AML-193 (cell line): ENCODE data around the gene RBPMS2.

Experiments used
- DNase-seq, 2 experiments: peaks; one replicate each; lab custom pipeline; 2025; lab: John Stamatoyannopoulos, UW

The RBPMS2 gene

GRCh38 chr15:64720188-64720587 is 55.2 kb downstream of the RBPMS2 start:
- DNase-seq: no peak

GRCh38 chr15:64717735-64718495 is 57.5 kb downstream of the RBPMS2 start:
- DNase-seq: no peak

- no peak for DNase-seq
Measured at GRCh38 chr15:64717130-64717529, 58.3 kb downstream of the RBPMS2 start.

- no peak for DNase-seq
Measured at GRCh38 chr15:64716452-64716851, 58.9 kb downstream of the RBPMS2 start.

GRCh38 chr15:64713592-64713991 is 61.8 kb downstream of the RBPMS2 start:
- no peak for DNase-seq

- DNase-seq: no peak
Measured at GRCh38 chr15:64712353-64712752, 63.0 kb downstream of the RBPMS2 start.

GRCh38 chr15:64710676-64711428 is 64.5 kb downstream of the RBPMS2 start:
- no peak for DNase-seq

- DNase-seq: no peak
Measured at GRCh38 chr15:64706011-64706911, 69.1 kb downstream of the RBPMS2 start.

GRCh38 chr15:64705006-64705405 is 70.4 kb downstream of the RBPMS2 start:
- no peak for DNase-seq

- no peak for DNase-seq
Measured at GRCh38 chr15:64703632-64703959, 71.8 kb downstream of the RBPMS2 start.

- DNase-seq: peak; percentile 70 to 75
Measured at GRCh38 chr15:64702816-64703631, 72.4 kb downstream of the RBPMS2 start.

- no peak for DNase-seq
Measured at GRCh38 chr15:64701482-64702184, 73.8 kb downstream of the RBPMS2 start.

- no peak for DNase-seq
Measured at GRCh38 chr15:64701051-64701450, 74.3 kb downstream of the RBPMS2 start.

GRCh38 chr15:64699751-64700388 is 75.5 kb downstream of the RBPMS2 start:
- no peak for DNase-seq

GRCh38 chr15:64698823-64699222 is 76.6 kb downstream of the RBPMS2 start:
- no peak for DNase-seq

- no peak for DNase-seq
Measured at GRCh38 chr15:64697911-64698369, 77.4 kb downstream of the RBPMS2 start.

GRCh38 chr15:64696481-64696880 is 78.9 kb downstream of the RBPMS2 start:
- DNase-seq: no peak

- DNase-seq: peak; percentile 61 to 65
Measured at GRCh38 chr15:64695561-64695992, 79.8 kb downstream of the RBPMS2 start.

- DNase-seq: no peak
Measured at GRCh38 chr15:64694816-64695215, 80.6 kb downstream of the RBPMS2 start.

- no peak for DNase-seq
Measured at GRCh38 chr15:64693134-64693533, 82.3 kb downstream of the RBPMS2 start.
